Progenitor cell of endocrine pancreas (in vitro differentiated cells): ENCODE data around the gene CDSN. TPM values are rescaled to one million over a fixed set of nuclear protein-coding genes. Genes with fewer than 3 reads are reported as not detected.

ENCODE experiments used
- DNase-seq: peaks from one replicate; pipeline ENCODE4 v3.0.0; 2021; ENCODE audit warnings: low spot score; ENCODE audit not compliant: unreplicated experiment
- H3K27ac Mint-ChIP-seq: 2 replicates; pipeline ENCODE4 v1.8.0; 2021; ENCODE audit warnings: mild to moderate bottlenecking, moderate library complexity, mixed read lengths
- H3K27me3 Mint-ChIP-seq: 2 replicates; pipeline ENCODE4 v1.8.0; 2021; ENCODE audit warnings: mixed read lengths
- H3K36me3 Mint-ChIP-seq: 2 replicates; pipeline ENCODE4 v1.8.0; 2022; ENCODE audit warnings: mixed read lengths; ENCODE audit not compliant: insufficient read depth
- H3K4me1 Mint-ChIP-seq: 2 replicates; pipeline ENCODE4 v1.8.0; 2021; ENCODE audit warnings: low read depth, mixed read lengths
- H3K4me3 Mint-ChIP-seq: 2 replicates; pipeline ENCODE4 v1.8.0; 2021; ENCODE audit warnings: low read depth, mild to moderate bottlenecking, moderate library complexity, mixed read lengths
- H3K9me3 Mint-ChIP-seq: 2 replicates; pipeline ENCODE4 v1.8.0; 2021; ENCODE audit warnings: low read depth, mixed read lengths
- CTCF ChIP-seq: fragments of 200-600 bp; sonication (generic); IDR thresholded peaks from one replicate; pipeline ENCODE4 v1.5.0; 2021; ENCODE audit warnings: antibody characterized with exemption, mild to moderate bottlenecking; ENCODE audit not compliant: unreplicated experiment
- total RNA-seq: library from RNA; stranded (reverse); gene quantifications from 2 replicates; pipeline ENCODE4 v1.2.1, GENCODE V29; 2021

Gene CDSN
- total RNA-seq, 1 donor from 2014 or later = not detected

DNA sequence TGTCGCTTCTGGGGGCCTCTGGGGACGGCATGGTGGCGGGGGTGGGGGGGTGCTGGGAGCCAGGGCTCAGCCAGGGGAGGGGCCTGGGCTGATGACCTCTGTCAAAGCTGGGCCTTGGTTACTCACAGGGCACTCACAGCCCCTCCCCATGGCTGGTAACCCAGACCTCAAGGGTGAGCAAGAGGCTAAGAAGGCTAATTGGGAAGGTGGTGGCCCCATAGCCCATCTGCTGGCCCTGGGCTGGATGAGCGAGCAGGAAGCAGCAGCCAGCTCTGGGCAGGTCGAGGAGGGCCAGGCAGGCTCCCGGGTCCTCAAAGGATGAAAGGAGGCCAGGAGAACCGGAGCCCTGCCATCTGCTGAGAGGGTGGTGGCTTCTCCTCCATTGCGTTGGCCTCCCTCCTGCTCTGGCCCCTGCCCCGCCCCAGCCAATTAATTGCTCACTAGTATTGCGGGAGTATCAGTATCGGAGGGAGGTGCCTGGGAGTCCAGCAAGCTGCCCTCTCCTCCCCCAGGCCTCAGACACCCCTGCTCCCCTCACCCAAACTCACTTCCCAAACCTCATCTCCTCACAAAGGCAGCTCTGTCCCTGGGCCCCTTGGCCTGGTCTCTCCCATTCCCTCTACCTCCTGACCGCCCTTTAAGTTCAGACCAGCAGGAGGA, 1.0 kb upstream of the CDSN start:
- DNase-seq = no peak
- Mint-ChIP-seq H3K27ac (no peak overlapping the region), H3K4me1 (no peaks in the 10 kb centered on the region), H3K36me3 (no peaks in the 10 kb centered on the region), H3K4me3 (no peak overlapping the region), H3K27me3 (peaks cover 17% of the 10 kb centered on the region), H3K9me3 (no peaks in the 10 kb centered on the region)
- TF ChIP-seq CTCF = no peak

DNA sequence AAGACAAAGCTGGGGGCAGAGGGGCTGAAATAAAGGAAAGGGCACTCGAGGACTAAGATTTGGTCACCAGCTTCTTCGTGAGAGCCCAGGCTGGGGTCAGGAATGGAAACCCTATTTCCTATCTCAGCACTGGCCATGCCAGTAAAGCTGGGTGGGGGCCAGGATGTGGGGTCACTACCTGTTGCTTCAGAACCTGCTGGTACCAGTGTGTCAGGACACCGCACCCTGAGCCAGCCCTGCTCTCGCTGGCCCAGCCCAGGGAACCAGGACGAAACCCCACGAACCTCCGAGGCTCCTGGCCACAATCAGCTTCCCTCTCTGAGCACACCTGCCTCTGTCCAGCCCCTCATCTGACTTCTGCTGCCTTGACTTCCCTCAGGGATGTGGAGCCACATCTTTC, 2.1 kb downstream of the CDSN start:
- H3K27ac Mint-ChIP-seq = no peak overlapping the region
- H3K9me3 Mint-ChIP-seq = no peaks in the 10 kb centered on the region
- peaks cover 1% of the 10 kb centered on the region for H3K4me1 Mint-ChIP-seq
- TF ChIP-seq CTCF = no peak
- H3K27me3 Mint-ChIP-seq = peaks cover 15% of the 10 kb centered on the region
- no peak for DNase-seq
- no peaks in the 10 kb centered on the region for H3K36me3 Mint-ChIP-seq
- no peak overlapping the region for H3K4me3 Mint-ChIP-seq

GRCh38 chr6:31116661-31117385, 3.4 kb downstream of the CDSN start:
- DNase-seq = no peak
- Mint-ChIP-seq H3K36me3 (no peaks in the 10 kb centered on the region), H3K27ac (no peak overlapping the region), H3K9me3 (no peaks in the 10 kb centered on the region), H3K27me3 (peaks cover 19% of the 10 kb centered on the region), H3K4me1 (peaks cover 1% of the 10 kb centered on the region), H3K4me3 (no peak overlapping the region)
- TF ChIP-seq CTCF = no peak

DNA sequence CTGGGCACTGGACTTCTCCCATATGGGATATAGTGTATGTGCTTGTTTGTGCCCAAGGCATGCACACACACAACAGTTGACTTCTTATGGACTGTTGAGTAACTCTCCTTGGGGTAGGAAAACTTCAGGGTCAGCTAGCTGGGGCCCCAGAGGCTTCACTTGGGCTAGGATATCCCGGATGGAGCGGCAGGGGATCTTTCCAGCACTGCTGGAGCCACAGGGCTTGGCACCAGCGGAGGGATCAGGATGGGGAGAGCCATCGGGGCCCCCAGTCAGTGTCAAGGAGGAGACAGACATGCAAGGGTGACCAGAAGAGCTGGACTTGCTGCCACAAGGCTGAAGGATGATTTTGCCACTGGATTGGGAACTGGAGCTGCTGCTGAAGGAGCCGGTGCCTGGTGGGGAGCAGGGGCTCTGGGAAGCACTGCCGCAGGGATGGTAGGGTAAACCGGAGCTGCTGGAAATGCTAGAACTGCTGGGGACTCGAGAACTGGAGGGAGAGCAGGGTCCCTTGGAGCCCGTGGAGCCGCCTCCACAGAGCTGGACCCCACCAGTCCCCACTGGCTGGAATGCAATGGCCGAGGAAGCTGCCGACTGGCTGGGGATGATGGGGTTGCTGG, 4.2 kb downstream of the CDSN start:
- TF ChIP-seq CTCF = no peak
- no peak for DNase-seq
- H3K36me3 Mint-ChIP-seq = no peaks in the 10 kb centered on the region
- H3K27ac Mint-ChIP-seq = no peak overlapping the region
- no peak overlapping the region for H3K4me3 Mint-ChIP-seq
- peaks cover 1% of the 10 kb centered on the region for H3K4me1 Mint-ChIP-seq
- no peaks in the 10 kb centered on the region for H3K9me3 Mint-ChIP-seq
- H3K27me3 Mint-ChIP-seq = peaks cover 20% of the 10 kb centered on the region

DNA sequence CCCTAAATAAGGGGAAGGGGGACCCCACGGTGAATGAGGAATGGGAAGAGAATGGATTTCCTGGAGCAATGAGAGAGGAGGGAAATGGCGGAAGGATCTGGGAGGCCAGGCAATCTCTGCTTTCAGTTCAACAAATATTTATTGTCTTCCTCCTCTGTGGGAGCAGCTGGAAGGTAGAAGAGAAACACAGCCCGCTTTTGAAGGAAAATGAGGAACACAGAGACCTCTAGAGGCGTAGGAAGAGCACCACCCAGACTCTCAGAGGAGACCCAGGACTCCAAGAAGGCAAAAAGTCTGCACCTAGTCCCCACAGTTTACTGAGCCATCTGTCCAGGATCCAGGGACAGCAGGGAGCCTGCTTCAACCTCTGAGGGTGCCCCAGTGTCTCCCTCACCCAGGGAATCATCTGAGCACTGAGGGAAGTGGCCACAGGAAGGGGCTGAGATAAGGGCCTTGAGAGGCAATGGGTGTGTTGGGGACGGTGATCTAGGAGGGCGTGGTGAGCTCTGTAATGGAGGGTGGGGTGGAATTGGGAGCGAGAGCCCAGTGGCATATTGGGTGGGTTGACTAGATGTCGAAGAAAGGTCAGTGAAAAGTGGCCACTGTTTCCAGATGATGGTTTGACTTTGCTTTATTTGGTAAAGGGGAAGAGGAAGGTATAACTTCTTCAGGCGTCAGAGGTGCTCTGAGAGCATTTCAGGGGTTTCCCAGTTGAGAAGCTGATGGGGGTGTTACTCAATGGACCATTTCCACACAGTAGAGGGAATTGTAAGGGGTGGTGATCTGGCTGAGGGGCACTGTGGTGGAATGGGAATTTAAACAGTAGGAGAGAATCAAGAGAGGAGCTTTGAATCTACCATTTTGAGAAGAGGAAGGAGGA, 5.0 kb downstream of the CDSN start:
- peak overlapping the region; percentile 43 for H3K27ac Mint-ChIP-seq
- no peak overlapping the region for H3K4me3 Mint-ChIP-seq
- peaks cover 29% of the 10 kb centered on the region for H3K27me3 Mint-ChIP-seq
- no peak for DNase-seq
- TF ChIP-seq CTCF = no peak
- H3K4me1 Mint-ChIP-seq = peaks cover 1% of the 10 kb centered on the region
- H3K36me3 Mint-ChIP-seq = no peaks in the 10 kb centered on the region
- H3K9me3 Mint-ChIP-seq = no peaks in the 10 kb centered on the region
